Progenitor cell of endocrine pancreas (in vitro differentiated cells): Measurements from ENCODE around the gene KLB. TPM values are rescaled to one million over a fixed set of nuclear protein-coding genes. Genes with fewer than 3 reads are reported as not detected.

Experiments used
- DNase-seq: peaks from one replicate; pipeline ENCODE4 v3.0.0; 2021; ENCODE audit warnings: low spot score; ENCODE audit not compliant: unreplicated experiment
- H3K27ac Mint-ChIP-seq: 2 replicates; pipeline ENCODE4 v1.8.0; 2021; ENCODE audit warnings: mild to moderate bottlenecking, moderate library complexity, mixed read lengths
- H3K27me3 Mint-ChIP-seq: 2 replicates; pipeline ENCODE4 v1.8.0; 2021; ENCODE audit warnings: mixed read lengths
- H3K36me3 Mint-ChIP-seq: 2 replicates; pipeline ENCODE4 v1.8.0; 2022; ENCODE audit warnings: mixed read lengths; ENCODE audit not compliant: insufficient read depth
- H3K4me1 Mint-ChIP-seq: 2 replicates; pipeline ENCODE4 v1.8.0; 2021; ENCODE audit warnings: low read depth, mixed read lengths
- H3K4me3 Mint-ChIP-seq: 2 replicates; pipeline ENCODE4 v1.8.0; 2021; ENCODE audit warnings: low read depth, mild to moderate bottlenecking, moderate library complexity, mixed read lengths
- H3K9me3 Mint-ChIP-seq: 2 replicates; pipeline ENCODE4 v1.8.0; 2021; ENCODE audit warnings: low read depth, mixed read lengths
- CTCF ChIP-seq: fragments of 200-600 bp; sonication (generic); IDR thresholded peaks from one replicate; pipeline ENCODE4 v1.5.0; 2021; ENCODE audit warnings: antibody characterized with exemption, mild to moderate bottlenecking; ENCODE audit not compliant: unreplicated experiment
- microRNA-seq: library from miRNA; unstranded; fragments of <30 nt; microRNA quantifications from one replicate; pipeline ENCODE4 v1.1.0, GENCODE V29; 2020; ENCODE audit warnings: borderline number of aligned reads; ENCODE audit not compliant: unreplicated experiment
- total RNA-seq: library from RNA; stranded (reverse); gene quantifications from 2 replicates; pipeline ENCODE4 v1.2.1, GENCODE V29; 2021

Gene KLB
- total RNA-seq, 1 donor from 2014 or later, result 0.43 TPM

GRCh38 chr4:39498727-39499020 is 91.9 kb downstream of the KLB start:
- Mint-ChIP-seq H3K27me3 (no peaks in the 10 kb centered on the region), H3K27ac (no peak overlapping the region), H3K4me1 (no peaks in the 10 kb centered on the region), H3K9me3 (no peaks in the 10 kb centered on the region), H3K4me3 (no peak overlapping the region), H3K36me3 (peaks cover 30% of the 10 kb centered on the region)
- TF ChIP-seq CTCF, result no peak
- no peak for DNase-seq

Small RNA genes lying within 50 kb of the gene (microRNA-seq; reads per million reads assigned to microRNA genes)
- not detected for gene MIR5591

Other genes starting within 250 kb of the KLB start
- gene WDR19, start 224.4 kb upstream of the KLB start, total RNA-seq, result 80.5 and 81.3 TPM in 2 replicates
- gene RFC1, start 40.6 kb upstream of the KLB start, total RNA-seq, result 46.8 and 58.6 TPM in 2 replicates
- gene RPL9, start 52.0 kb downstream of the KLB start, total RNA-seq, result 1,349 and 1,450 TPM in 2 replicates
- 17.0 and 18.4 TPM in 2 replicates for gene LIAS, start 52.1 kb downstream of the KLB start, total RNA-seq
- gene UGDH, start 120.5 kb downstream of the KLB start, total RNA-seq, result 518 and 607 TPM in 2 replicates
- gene SMIM14, start 231.9 kb downstream of the KLB start, total RNA-seq, result 61.0 and 70.1 TPM in 2 replicates